CD4-positive, alpha-beta T cell treated with Interleukin-21 for 1 hour (primary cell): ENCODE measurements around the gene CRADD.
A peak's percentile ranks its signal among the peaks of the same experiment; 100 is the strongest.
"Not testable (repeated sequence)": the region's sequence is repeated elsewhere in the genome, so short reads cannot be mapped to it uniquely, and the experiment has no call there.

Experiments used
- DNase-seq: peaks from one replicate; pipeline ENCODE4 v3.0.0-alpha.2; 2020

The CRADD gene

DNA sequence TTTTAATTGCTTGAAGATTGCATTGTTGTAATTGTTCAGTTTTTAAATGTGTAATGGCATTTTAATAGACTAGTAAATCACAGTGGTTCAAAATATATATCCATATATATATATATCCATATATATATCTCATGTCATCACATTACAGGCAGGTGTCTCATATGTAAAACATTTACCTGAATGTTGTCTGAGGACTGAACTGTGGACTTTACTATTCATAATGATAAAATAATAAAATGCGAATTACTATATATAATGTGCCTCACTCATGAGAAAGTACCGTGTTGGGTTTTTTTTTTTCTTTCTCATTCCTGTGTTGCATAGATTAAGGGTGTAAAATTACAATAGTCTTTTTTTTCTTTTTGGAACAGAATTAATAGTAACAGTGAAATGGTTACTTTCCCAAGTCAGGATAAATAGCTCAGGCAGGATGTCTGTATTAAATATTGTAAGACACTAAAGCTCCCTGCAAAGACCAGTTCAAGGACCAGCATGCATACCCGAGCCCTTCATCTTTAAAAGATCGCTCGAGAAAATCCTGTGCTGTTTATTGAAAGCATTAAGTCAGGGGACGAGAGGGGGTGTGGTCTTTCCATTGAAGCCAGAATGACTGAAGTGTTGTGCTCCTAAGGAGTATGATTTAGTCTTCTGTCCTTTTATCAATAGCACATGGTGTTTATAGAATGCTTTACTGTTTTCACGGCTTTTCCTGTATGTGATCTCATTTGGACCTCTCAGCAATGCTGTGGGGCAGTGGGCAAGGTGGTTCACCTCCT lies 173.5 kb downstream of the CRADD start:
- no peak for DNase-seq

- peak; percentile 43 for DNase-seq
Observed at GRCh38 chr12:93851257-93851671, 174.1 kb downstream of the CRADD start.

DNA sequence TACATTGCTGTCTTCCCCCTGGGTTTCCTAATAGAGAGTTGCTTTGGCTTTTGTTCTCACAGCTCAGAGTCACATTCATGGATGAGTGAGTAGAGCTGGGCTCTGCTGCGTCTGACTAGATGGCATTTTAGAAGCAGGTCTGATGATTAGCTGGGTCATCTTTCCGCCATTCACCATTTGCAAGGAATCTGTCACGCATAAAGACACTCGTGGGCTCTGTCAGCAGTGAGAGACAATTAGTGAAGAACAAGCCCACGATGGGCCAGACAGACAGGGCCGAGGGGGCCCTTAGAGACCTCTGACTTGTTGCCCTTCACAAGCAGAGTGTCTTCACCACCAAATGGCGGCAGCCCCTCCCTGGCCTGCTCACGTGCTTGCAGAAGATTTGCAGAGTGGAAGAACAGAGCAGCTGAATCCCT lies 175.0 kb downstream of the CRADD start:
- no peak for DNase-seq

GRCh38 chr12:93853698-93854478 lies 176.7 kb downstream of the CRADD start:
- no peak for DNase-seq

- no peak for DNase-seq
Observed at GRCh38 chr12:93855261-93855660, 178.1 kb downstream of the CRADD start.

GRCh38 chr12:93856611-93857010 lies 179.4 kb downstream of the CRADD start:
- no peak for DNase-seq

DNA sequence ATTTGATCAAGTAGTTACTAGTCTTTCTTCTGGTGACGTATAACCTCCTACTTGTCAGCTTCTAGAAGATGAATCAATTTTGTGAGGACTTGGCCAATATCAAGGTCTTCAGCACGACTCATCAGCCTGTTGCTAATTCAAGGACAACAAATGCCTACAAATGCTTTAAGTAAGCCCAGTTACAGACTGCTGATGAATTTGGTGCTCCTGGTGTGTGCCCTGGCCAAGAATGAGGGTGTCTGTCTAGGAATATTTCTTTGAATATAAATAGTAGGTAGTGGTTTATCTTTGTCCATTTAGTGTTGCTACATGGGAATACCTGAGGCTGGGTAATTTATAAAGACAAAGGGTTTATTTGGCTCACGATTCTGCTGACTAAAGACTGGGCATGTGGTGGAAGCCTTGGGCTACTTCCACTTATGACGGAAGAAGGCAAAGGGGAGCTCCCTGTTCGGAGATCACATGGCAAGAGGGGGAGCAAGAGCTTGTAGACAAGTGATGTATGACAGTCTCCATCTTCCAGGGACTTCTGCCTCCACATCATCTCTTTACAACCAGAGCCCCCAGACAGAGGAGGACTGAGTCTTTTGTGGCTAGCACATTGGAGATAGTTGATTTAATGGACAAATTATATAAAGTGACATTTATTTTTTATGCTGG lies 180.2 kb downstream of the CRADD start:
- no peak for DNase-seq

GRCh38 chr12:93857991-93858447 lies 180.8 kb downstream of the CRADD start:
- DNase-seq: no peak

- DNase-seq: no peak
Observed at GRCh38 chr12:93860668-93861373, 183.6 kb downstream of the CRADD start.

DNA sequence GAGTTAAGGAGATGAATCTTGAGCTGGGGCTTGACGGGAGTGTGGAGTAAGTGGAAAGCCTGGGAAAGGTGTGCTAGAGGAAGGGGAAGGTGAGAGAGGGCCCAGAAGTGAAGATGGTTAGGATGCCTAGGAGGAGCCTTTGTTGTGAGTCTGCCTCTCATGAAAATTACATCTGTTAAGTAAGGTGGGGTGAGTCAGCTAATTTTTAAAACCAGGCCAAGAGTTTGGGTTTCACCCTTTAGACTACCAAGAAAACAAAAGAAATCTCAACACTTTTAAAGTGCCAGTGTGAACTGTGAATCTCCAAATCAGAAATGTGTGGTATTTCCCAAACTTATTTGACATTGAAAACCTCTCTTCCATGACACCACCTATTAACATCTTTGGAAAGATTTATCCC lies 185.2 kb downstream of the CRADD start:
- no peak for DNase-seq

- DNase-seq: no peak
Observed at GRCh38 chr12:93865751-93866150, 188.6 kb downstream of the CRADD start.

- DNase-seq: no peak
Observed at GRCh38 chr12:93868771-93869170, 191.6 kb downstream of the CRADD start.

GRCh38 chr12:93870020-93870795 lies 193.0 kb downstream of the CRADD start:
- DNase-seq: no peak

DNA sequence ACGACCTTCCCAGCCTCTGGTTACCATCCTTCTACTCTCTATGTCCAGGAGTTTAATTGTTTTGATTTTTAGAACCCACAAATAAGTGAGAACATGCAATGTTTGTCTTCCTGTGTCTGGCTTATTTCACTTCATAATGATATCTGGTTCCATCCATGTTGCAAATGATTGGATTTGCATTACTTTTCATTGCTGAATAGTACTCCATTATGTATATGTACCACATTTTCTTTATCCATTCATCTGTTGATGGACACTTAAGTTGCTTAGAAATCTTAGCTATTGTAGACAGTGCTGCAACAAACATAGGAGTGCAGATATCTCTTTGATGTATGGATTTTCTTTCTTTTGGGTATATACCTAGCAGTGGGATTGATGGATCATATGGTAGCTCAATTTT lies 194.4 kb downstream of the CRADD start:
- not testable (repeated sequence) for DNase-seq

DNA sequence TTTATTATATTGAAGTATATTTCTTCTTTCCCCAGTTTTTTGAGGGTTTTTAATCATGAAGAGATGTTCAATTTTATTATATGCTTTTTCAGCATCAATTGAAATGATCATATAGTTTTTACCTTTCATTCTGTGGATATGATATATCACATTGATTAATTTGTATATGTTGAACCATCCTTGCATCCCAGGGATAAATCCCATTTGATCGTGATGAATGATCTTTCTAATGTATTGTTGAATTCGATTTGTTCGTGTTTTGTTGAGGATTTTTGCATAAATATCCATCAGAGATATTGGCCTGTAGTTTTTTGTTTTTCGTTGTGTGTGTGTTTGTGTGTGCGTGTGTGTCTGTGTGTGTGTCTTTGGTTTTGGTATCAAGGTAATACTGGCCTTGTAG lies 196.4 kb downstream of the CRADD start:
- DNase-seq: no peak

GRCh38 chr12:93875157-93875556 lies 198.0 kb downstream of the CRADD start:
- no peak for DNase-seq

GRCh38 chr12:93876360-93876759 lies 199.2 kb downstream of the CRADD start:
- no peak for DNase-seq

GRCh38 chr12:93877446-93877845 lies 200.3 kb downstream of the CRADD start:
- no peak for DNase-seq

GRCh38 chr12:93879476-93880421 lies 202.6 kb downstream of the CRADD start:
- DNase-seq: no peak

DNA sequence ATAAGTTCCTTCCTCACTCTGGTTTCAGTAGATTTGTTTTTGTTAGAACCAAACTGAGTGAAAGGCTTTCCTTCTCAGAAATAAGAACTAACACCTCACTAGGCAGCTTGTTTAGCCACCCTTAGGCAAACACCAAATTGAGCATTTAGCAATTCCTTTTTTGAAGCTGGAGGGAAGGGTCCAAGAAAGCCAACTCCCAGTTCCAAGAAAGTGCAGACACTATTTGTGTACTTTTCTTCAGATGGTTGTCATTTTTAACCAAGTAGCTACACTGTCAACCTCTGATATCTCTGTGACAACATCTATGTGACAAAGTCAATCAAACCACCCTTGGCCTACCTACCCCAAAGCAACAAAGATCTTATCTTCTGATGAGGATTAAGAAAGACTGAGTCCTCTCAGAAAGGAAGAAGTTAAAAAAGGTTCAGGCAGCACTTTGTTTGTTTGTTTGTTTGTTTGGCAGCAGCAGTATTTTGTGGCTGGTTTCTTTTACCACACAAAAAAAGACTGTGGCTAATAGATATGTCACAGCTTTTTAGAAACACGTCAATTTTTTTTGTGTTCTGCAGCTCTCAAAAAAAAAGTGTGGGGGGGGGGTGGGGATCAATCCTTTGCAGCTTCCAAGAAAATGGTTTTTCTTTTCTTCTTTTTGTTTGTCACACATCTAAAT lies 203.8 kb downstream of the CRADD start:
- no peak for DNase-seq
